HFF-Myc (cell line): ENCODE data around the gene RER1.

Source experiments
- DNase-seq: peaks from one replicate; pipeline ENCODE4 v3.0.0-alpha.2; 2011; ENCODE audit warnings: low read depth; ENCODE audit errors: extremely low read depth
- H3K4me3 ChIP-seq: replicated peaks from 2 replicates; pipeline ENCODE4 v1.5.1; 2011; ENCODE audit warnings: low read depth, mild to moderate bottlenecking, control low read depth, low read length
- CTCF ChIP-seq: IDR thresholded peaks from 2 replicates; pipeline ENCODE4 v1.5.1; 2012; ENCODE audit warnings: mild to moderate bottlenecking, low read depth, low read length, control low read depth; ENCODE audit errors: missing control alignments

RER1 gene

GRCh38 chr1:2414297-2414958, 22.8 kb downstream of the RER1 start:
- H3K4me3 ChIP-seq = peak overlapping the region; percentile 2; the same call in 1 of the 2 replicates
- peak; percentile 88 for TF ChIP-seq CTCF
- no peak for DNase-seq

- no peak overlapping the region for H3K4me3 ChIP-seq
- no peak for TF ChIP-seq CTCF
- no peak for DNase-seq
Observed at GRCh38 chr1:2415337-2415736, 23.7 kb downstream of the RER1 start.

GRCh38 chr1:2415801-2416208, 24.2 kb downstream of the RER1 start:
- DNase-seq = no peak
- no peak overlapping the region for H3K4me3 ChIP-seq
- no peak for TF ChIP-seq CTCF

GRCh38 chr1:2416403-2416802, 24.8 kb downstream of the RER1 start:
- H3K4me3 ChIP-seq = no peak overlapping the region

GRCh38 chr1:2417083-2417832, 25.6 kb downstream of the RER1 start:
- H3K4me3 ChIP-seq = no peak overlapping the region
- DNase-seq = no peak
- no peak for TF ChIP-seq CTCF

More at GRCh38 chr1:2416403-2416802, 24.8 kb downstream of the RER1 start:
- TF ChIP-seq CTCF = no peak
- DNase-seq = no peak

- no peak for TF ChIP-seq CTCF
- DNase-seq = no peak
- no peak overlapping the region for H3K4me3 ChIP-seq
Observed at GRCh38 chr1:2417833-2418225, 26.2 kb downstream of the RER1 start.
